Measurements from ENCODE around the gene SCLT1. TPM values are rescaled to one million over a fixed set of nuclear protein-coding genes. Genes with fewer than 3 reads are reported as not detected.
"Not testable (repeated sequence)": the region's sequence is repeated elsewhere in the genome, so short reads cannot be mapped to it uniquely, and the experiment has no call there.

Gene SCLT1
- total RNA-seq, 4 donors from 2014 or later = 5.2 to 26.0 (median 9.0) TPM

DNA sequence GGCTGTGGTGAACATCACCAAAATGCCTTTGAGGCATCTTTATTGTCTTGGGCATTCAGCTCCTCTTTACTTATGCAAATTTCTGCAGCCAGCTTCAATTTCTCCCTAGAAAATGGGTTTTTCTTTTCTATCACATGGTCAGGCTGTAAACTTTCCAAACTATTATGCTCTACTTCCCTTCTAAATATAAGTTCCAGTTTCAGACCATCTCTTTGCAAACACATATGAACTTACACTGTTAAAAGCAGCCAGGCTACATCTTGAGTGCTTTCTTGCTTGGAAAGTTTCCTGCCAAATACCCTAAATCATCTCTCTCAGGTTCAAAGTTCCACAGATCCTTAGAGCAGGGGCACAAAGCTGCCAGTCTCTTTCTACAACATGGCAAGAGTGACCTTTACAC, 13.2 kb downstream of the SCLT1 start:
- no peak overlapping the region for H3K4me3 ChIP-seq
- no peaks in the 10 kb centered on the region for H3K27me3 ChIP-seq
- H3K36me3 ChIP-seq = peaks cover 5 to 34% of the 10 kb centered on the region in 2 donors
- H3K9me3 ChIP-seq = peaks cover 0 to 7% (median 0%) of the 10 kb centered on the region in 3 donors
- TF ChIP-seq, protein P1, sequence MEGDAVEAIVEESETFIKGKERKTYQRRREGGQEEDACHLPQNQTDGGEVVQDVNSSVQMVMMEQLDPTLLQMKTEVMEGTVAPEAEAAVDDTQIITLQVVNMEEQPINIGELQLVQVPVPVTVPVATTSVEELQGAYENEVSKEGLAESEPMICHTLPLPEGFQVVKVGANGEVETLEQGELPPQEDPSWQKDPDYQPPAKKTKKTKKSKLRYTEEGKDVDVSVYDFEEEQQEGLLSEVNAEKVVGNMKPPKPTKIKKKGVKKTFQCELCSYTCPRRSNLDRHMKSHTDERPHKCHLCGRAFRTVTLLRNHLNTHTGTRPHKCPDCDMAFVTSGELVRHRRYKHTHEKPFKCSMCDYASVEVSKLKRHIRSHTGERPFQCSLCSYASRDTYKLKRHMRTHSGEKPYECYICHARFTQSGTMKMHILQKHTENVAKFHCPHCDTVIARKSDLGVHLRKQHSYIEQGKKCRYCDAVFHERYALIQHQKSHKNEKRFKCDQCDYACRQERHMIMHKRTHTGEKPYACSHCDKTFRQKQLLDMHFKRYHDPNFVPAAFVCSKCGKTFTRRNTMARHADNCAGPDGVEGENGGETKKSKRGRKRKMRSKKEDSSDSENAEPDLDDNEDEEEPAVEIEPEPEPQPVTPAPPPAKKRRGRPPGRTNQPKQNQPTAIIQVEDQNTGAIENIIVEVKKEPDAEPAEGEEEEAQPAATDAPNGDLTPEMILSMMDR (IDR thresholded peaks at IDR 0.05) = no peak
- TF ChIP-seq POLR2A (IDR thresholded peaks at IDR 0.05) = no peak
- TF ChIP-seq EP300 (IDR thresholded peaks at IDR 0.05) = no peak
- no peak for TF ChIP-seq POLR2AphosphoS5 (IDR thresholded peaks at IDR 0.05)
- no peak overlapping the region for H3K27ac ChIP-seq
- no peaks in the 10 kb centered on the region for H3K4me1 ChIP-seq
- ATAC-seq = no peak

DNA sequence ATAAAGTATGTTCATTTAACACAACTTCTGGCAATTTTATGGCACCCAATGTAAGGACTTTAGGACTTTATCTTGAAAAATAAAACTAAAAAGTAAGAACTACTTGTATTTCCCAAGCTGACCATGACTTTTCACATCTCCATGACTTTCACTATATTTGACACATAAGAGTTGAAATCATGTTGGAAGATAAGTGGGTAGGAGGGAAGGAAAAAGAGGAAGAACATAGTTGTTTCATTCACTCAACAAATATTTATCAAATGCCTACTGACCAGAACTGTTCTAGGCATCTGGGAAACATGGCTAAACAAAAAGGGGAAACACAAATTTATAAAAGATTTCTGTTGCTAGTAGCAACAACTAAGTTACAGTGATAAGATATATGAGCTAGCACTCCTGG, 16.0 kb downstream of the SCLT1 start:
- H3K36me3 ChIP-seq = peaks cover 5 to 43% of the 10 kb centered on the region in 2 donors
- no peak for TF ChIP-seq POLR2A (IDR thresholded peaks at IDR 0.05)
- TF ChIP-seq EP300 (IDR thresholded peaks at IDR 0.05) = no peak
- peaks cover 0 to 7% (median 0%) of the 10 kb centered on the region in 3 donors for H3K9me3 ChIP-seq

DNA sequence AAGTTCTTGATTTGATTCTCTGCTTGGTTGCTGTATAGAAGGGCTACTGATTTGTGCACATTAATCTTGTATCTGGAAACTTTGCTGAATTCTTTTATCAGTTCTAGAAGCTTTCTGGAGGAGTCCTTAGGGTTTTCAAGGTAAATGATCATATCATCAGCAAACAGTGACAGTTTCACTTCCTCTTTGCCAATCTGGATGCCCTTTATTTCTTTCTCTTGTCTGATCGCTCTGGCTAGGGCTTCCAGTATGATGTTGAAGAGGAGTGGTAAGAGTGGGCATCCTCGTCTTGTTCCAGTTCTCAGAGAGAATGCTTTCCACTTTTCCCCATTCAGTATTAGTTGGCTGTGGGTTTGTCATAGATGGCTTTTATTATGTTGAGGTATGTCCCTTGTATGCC, 23.8 kb downstream of the SCLT1 start:
- 93 to 96% methylated on average over 2 of the region's 2 CpGs for WGBS, 2 donors (ENCODE audit: low coverage in 1 of 2)
- not testable (repeated sequence) for H3K27ac ChIP-seq, H3K27me3 ChIP-seq, H3K4me1 ChIP-seq, H3K4me3 ChIP-seq, ATAC-seq, H3K9me3 ChIP-seq, H3K36me3 ChIP-seq

More for the DNA sequence above, 16.0 kb downstream of the SCLT1 start:
- Histone ChIP-seq H3K27me3 (no peaks in the 10 kb centered on the region), H3K4me1 (no peaks in the 10 kb centered on the region), H3K4me3 (no peak overlapping the region), H3K27ac (no peak overlapping the region)
- no peak for ATAC-seq

DNA sequence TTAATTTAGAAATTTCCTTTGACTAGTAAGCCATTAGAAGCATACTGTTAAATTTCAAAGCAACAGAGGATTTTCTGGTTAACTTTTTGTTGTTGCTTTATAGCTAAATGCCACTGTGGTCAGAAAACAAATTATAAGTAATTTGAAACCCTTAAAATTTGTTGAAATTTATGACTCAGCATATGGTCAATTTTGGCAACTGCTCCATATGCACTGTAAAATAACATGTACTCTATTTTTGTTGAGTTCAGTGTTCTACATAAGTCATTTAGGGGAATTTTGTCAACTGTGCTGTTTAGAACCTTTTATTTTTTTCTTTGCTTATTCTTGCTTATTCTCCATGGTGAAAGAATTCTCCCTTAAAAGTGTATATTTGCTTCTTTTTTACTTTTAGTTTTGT, 28.6 kb downstream of the SCLT1 start:
- ATAC-seq = no peak
- peaks cover 0 to 48% (median 0%) of the 10 kb centered on the region in 3 donors for H3K9me3 ChIP-seq
- H3K4me3 ChIP-seq = no peak overlapping the region
- H3K4me1 ChIP-seq = no peaks in the 10 kb centered on the region
- peaks cover 0 to 27% of the 10 kb centered on the region in 2 donors for H3K36me3 ChIP-seq
- no peaks in the 10 kb centered on the region for H3K27me3 ChIP-seq
- H3K27ac ChIP-seq = no peak overlapping the region
- no peak for TF ChIP-seq EP300 (IDR thresholded peaks at IDR 0.05)
- TF ChIP-seq, protein P1 (IDR thresholded peaks at IDR 0.05) = no peak
- TF ChIP-seq POLR2AphosphoS5 (IDR thresholded peaks at IDR 0.05) = no peak
- TF ChIP-seq POLR2A (IDR thresholded peaks at IDR 0.05) = no peak

DNA sequence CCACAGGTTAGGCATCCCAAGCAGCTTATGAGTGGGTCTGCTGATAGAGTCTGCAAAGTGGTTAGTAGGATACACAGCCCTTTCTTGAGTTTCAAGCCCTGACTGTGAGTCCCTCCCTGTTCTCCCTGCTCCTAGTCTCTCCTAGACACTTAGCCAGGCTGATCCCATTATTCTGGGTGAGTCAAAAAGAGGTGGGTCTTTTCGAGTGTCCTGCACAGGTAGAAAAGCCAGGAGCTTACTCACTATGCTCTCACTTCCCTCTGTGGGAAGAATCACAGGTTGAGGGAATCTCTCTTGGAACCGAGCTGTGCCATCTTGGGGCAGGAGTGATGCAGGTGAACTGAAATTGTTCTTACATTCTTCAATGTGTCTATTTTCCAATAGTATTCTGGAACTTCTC, 29.7 kb downstream of the SCLT1 start:
- peaks cover 0 to 48% (median 0%) of the 10 kb centered on the region in 3 donors for H3K9me3 ChIP-seq
- no peak overlapping the region for H3K27ac ChIP-seq
- ATAC-seq = no peak
- H3K4me3 ChIP-seq = no peak overlapping the region
- peaks cover 0 to 27% of the 10 kb centered on the region in 2 donors for H3K36me3 ChIP-seq
- no peaks in the 10 kb centered on the region for H3K4me1 ChIP-seq
- 60 to 100% methylated on average over 1 of the region's 2 CpGs for WGBS, 2 donors (ENCODE audit: low coverage in 1 of 2)
- TF ChIP-seq EP300 (IDR thresholded peaks at IDR 0.05) = no peak
- no peak for TF ChIP-seq POLR2AphosphoS5 (IDR thresholded peaks at IDR 0.05)
- TF ChIP-seq, protein P1 (IDR thresholded peaks at IDR 0.05) = no peak
- no peak for TF ChIP-seq POLR2A (IDR thresholded peaks at IDR 0.05)
- H3K27me3 ChIP-seq = no peaks in the 10 kb centered on the region

DNA sequence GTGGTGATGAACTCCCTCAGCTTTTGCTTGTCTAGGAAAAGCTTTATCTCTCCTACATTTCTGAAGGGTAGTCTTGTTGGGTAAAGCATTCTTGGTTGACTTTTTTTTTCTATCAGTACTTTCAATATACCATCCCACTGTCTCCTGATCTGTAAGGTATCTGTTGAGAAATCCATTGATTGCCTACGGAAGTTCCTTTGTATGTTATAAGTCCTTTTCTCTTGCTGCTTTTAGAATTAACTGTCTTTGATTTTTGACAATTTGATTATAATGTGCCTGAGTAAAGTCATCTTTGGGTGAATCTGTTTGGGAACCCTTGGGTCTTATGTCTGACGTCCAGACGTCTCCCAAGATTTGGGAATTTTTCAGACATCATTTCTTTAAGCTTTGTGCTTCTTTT, 30.8 kb downstream of the SCLT1 start:
- no peak for TF ChIP-seq POLR2A (IDR thresholded peaks at IDR 0.05)
- TF ChIP-seq EP300 (IDR thresholded peaks at IDR 0.05) = no peak
- TF ChIP-seq, protein P1 (IDR thresholded peaks at IDR 0.05) = no peak
- no peak for TF ChIP-seq POLR2AphosphoS5 (IDR thresholded peaks at IDR 0.05)
- peaks cover 0 to 27% of the 10 kb centered on the region in 2 donors for H3K36me3 ChIP-seq
- no peaks in the 10 kb centered on the region for H3K27me3 ChIP-seq
- 100% methylated on average over 1 to 3 of the region's 3 CpGs for WGBS, 2 donors (ENCODE audit: low coverage in 1 of 2)
- H3K4me3 ChIP-seq = no peak overlapping the region
- peaks cover 0 to 52% (median 0%) of the 10 kb centered on the region in 3 donors for H3K9me3 ChIP-seq
- H3K27ac ChIP-seq = no peak overlapping the region
- no peak for ATAC-seq
- H3K4me1 ChIP-seq = no peaks in the 10 kb centered on the region

Measured in gastroesophageal sphincter (tissue), 4 donors.